DMS79 (cell line): Measurements from ENCODE around the gene IMMP1L.
A peak's percentile ranks its signal among the peaks of the same experiment; 100 is the strongest.

Experiments used
- DNase-seq: peaks from one replicate; lab custom pipeline; 2025; lab: John Stamatoyannopoulos, UW

Gene IMMP1L

DNA sequence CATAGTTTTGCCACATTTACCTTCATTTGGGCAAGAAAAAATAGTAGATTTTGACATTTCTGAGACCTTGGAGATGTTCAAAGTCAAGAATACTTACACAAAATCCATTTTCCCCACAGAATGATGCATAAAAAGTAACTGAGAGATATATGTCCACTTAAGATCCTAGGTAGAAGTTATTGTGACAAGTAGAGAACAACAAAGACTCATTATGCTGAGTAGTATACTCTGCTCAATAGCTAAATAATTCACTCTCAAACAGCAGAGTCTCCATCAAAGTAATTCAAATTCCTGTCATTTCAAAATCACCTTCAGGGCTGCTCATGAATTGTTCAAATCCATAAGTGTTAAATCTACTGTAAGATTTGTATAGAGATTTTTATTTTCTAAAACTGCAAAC lies 35.3 kb downstream of the IMMP1L start:
- no peak for DNase-seq

- DNase-seq: no peak
Measured at GRCh38 chr11:31464436-31464835, 45.0 kb downstream of the IMMP1L start.

DNA sequence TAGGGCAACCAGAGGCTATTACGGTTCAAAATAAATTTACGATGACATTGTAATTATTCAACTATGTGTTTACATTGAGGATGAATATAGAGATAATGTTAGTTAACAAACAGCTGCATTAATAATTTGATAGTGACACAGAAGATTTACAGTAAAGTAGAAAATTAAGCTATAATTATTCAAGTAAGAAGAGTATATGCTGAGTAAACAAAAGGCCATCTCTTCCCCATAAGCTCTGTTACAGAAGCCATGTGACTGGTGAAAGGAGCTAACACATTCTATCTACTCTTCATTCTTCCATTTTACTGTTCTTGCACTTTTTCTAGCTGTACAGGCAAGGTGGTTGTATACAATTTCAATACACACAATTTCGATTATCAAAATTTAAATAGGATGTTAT lies 54.2 kb downstream of the IMMP1L start:
- DNase-seq: no peak

- no peak for DNase-seq
Measured at GRCh38 chr11:31450841-31451240, 58.6 kb downstream of the IMMP1L start.

- DNase-seq: no peak
Measured at GRCh38 chr11:31449040-31449439, 60.4 kb downstream of the IMMP1L start.

GRCh38 chr11:31445621-31446020 lies 63.8 kb downstream of the IMMP1L start:
- no peak for DNase-seq

- no peak for DNase-seq
Measured at GRCh38 chr11:31443802-31444201, 65.6 kb downstream of the IMMP1L start.

DNA sequence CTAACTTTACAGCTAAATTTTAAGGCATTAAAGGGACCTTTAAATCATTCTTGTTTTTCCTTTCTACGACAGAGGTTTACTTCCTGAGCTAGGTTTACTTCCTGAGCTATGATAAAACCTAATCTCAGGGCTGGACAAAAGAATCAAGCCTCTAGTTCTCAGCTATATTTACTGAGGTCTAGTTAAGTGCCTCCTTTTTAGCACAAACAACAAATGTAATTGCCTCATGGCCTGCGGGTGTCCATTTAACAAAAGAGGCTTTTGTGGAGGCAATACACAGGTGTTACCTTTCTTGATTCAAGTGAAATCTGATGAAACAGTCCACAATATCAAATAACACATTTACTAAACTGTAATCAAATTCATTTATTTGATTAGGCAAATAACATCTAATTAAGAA lies 67.3 kb downstream of the IMMP1L start:
- DNase-seq: peak; percentile 27

- DNase-seq: no peak
Measured at GRCh38 chr11:31441296-31441695, 68.1 kb downstream of the IMMP1L start.

GRCh38 chr11:31437742-31438435 lies 71.5 kb downstream of the IMMP1L start:
- DNase-seq: no peak

DNA sequence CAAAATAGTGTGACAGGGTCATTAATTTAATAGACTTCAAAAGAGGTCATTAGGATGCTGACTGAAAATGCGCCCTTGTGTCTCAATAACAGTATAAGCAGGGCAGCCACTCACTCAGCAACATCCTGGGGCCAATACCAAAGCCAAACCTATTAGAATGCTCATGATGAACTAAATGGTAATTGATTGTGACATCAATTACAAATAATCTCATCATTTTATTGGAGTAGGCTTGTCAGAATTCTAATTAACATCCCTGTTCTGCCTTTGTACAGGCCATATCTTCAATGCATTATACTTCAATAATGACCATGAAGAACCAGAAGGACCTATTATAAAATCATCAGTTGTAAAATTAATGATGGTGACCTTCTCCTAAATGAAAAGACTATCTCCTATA lies 75.6 kb downstream of the IMMP1L start:
- no peak for DNase-seq

DNA sequence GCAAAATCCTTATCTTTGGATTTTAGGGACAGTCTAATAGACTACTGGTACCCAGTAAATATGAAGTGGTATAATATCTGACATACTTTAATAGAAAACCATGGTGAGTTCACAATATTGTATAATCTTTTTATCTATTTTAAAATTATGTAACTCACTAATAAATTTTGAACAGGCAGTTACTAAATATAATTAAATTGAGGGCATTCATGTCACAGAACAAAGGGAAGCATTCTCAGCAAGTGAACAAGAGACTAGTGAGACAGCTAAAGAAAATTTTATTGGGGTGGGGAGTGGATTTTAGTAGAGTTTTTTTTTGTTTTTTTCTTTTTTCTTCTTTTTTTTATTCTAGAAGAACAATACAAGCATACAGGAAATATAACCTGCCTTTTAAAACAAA lies 84.8 kb downstream of the IMMP1L start:
- DNase-seq: no peak

GRCh38 chr11:31422703-31423102 lies 86.7 kb downstream of the IMMP1L start:
- no peak for DNase-seq

- no peak for DNase-seq
Measured at GRCh38 chr11:31421820-31422219, 87.6 kb downstream of the IMMP1L start.

GRCh38 chr11:31419669-31420068 lies 89.8 kb downstream of the IMMP1L start:
- no peak for DNase-seq

DNA sequence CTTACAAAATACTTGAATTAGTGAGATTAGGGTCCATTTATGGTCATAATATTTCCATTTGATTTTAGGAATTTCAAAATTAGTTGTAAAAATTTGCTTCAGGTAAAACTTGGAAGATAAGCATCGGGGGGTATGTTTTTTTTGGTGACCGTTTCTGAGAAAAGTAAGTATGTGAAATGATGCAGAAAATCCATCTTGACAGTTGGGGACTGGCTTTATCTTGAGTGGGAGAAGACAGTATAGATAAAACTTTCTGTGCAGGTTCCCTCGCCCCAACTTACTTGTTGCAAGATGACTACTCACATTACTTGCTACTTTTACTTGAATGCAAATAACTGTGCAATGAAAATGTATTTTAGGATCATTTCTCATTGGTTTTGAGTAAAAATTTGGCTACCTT lies 90.3 kb downstream of the IMMP1L start:
- no peak for DNase-seq

GRCh38 chr11:31417816-31418215 lies 91.6 kb downstream of the IMMP1L start:
- DNase-seq: no peak

GRCh38 chr11:31417357-31417756 lies 92.1 kb downstream of the IMMP1L start:
- DNase-seq: no peak

GRCh38 chr11:31415435-31415834 lies 94.0 kb downstream of the IMMP1L start:
- no peak for DNase-seq

- no peak for DNase-seq
Measured at GRCh38 chr11:31414338-31414737, 95.1 kb downstream of the IMMP1L start.

- no peak for DNase-seq
Measured at GRCh38 chr11:31412946-31413345, 96.5 kb downstream of the IMMP1L start.

DNA sequence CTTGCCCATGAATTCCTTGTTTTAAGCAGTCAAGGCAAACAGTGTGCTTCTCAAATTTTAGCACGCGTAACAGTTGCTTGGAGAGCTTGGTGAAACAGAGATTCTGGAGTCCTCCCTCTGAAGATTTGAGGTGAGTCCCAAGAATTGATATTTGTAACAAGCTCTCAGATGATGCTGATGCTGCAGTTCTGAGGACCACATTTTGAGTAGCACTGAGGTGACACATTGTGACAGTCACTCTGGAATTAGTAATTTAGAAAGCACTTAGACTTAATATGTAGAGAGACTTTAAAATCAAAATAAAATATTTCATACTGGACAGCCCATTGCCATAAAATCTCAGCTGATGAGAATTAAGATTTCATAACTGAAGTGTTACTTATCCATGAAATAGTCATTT lies 101.2 kb downstream of the IMMP1L start:
- DNase-seq: no peak

GRCh38 chr11:31404614-31405013 lies 104.8 kb downstream of the IMMP1L start:
- no peak for DNase-seq

DNA sequence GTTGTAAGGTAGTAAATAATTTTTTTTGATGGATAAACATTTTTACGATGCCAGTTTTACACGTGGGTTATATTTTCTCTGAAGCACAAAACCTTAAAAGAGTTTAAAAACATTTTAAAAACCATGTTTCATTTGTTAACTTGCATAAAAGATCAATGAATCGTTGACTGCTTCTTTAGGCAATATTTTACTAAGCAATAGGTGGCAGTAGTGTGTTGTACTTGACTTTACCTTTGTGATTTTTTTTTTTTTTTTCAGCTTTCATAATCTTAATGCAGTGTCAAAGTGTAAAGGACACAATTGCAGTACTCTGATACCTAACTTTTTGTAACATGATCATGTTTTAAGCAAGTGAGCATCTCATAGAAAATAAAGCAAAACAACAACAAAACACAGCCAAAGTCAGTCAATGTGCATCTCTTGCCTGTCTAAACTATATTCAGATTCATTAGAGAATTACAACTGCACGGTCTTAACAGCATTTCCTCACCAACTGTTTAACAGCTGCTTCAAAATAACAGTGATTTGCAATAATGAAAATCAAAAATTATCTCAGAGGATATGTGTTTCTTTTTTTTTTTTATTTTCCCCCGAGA lies 112.1 kb downstream of the IMMP1L start:
- DNase-seq: peak; percentile 7
